ENCODE data around the gene PDE4B. TPM values are rescaled to one million over a fixed set of nuclear protein-coding genes. Genes with fewer than 3 reads are reported as not detected.
"Not testable (repeated sequence)": the region's sequence is repeated elsewhere in the genome, so short reads cannot be mapped to it uniquely, and the experiment has no call there.

PDE4B gene
- polyA plus RNA-seq, 3 donors, result 6.2 to 12.0 (median 7.8) TPM

GRCh38 chr1:65971547-65971946, 178.9 kb downstream of the PDE4B start:
- DNase-seq (ENCODE audit: extremely low read depth in 1 of 11, low read depth in 9 of 11, low spot score in 4 of 11), result no peak

GRCh38 chr1:65975708-65976107, 183.0 kb downstream of the PDE4B start:
- DNase-seq (ENCODE audit: extremely low read depth in 1 of 11, low read depth in 9 of 11, low spot score in 4 of 11), result no peak

DNA sequence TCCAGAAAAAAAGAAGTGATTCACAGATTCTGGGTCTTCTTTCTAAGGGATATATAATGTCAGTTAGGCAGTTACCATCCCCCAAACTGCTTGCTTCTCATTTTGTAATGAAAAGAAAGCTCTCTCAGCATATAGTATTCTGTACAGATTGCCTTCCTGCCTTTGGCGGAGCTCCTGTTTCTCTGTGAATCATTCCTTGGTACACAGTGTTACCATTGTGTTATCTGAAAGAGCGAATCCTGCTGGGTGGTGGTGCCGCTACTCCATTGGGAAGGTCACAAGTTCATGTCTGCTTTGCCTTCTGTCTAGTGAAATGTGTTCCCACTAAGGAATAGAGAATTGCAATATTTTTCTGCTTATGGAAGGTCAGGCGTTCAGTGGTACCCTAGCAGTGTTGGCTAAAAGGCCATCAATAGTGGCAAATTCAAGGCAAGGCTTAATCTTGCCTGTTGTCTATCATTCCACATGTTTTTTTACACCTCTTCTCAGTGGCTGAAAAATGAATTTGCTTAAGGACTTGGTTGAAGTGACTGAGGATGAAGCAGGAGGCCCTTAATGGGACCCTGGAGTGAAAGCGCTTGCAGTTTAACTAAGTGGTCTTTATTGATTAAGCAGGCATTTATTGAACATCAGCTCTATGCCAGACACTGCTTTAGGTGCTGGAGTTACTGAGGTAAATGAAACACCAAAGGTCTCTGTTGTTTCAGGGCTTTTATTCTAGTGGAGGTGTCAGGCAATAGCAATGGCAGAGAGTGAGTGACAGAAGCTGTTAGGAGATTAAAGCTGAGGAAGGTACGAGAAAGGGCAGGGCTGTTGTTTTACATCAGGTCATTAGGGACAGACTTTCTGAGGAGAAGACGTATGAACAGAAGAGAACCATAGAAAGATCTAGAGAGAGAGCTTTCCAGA, 186.7 kb downstream of the PDE4B start:
- DNase-seq (ENCODE audit: extremely low read depth in 1 of 11, low read depth in 9 of 11, low spot score in 4 of 11), result no peak

DNA sequence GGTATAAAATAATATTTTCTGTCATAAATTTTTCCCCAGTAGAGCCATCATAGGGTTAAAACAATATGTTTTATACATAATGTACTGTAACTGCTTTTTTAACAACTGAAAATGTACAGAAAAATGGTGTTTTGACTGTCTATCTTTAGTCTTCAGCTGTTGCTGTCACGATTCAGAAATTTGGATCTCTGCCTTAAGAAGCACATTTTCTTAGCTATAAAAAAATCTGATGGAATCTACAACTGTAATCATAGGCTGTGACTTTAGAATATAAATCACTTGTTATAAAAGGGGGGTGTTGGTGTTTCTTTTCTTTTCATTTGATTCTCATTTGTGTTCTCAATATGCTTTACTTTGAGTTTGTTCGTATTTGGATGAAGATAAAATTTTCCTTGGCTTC, 187.5 kb downstream of the PDE4B start:
- DNase-seq (ENCODE audit: extremely low read depth in 1 of 11, low read depth in 9 of 11, low spot score in 4 of 11), result no peak

DNA sequence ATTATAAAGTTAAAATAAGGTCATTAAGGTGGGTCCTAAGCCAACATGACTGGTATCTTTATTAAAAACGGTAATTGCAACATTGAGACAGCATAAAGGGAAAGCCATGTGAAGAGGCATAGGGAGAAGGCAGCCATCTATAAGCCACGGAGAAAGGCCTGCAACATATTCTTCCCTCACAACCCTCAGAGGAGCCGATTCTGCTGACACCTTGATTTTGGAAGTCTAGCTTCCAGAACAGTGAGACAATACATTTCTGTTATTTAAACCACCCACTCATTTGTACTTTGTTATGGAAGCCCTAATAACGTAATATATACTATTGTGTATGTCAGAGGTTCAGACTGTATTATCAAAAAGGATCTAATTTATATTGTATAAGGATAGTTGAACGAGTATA, 190.8 kb downstream of the PDE4B start:
- DNase-seq (ENCODE audit: extremely low read depth in 1 of 11, low read depth in 9 of 11, low spot score in 4 of 11), result no peak

DNA sequence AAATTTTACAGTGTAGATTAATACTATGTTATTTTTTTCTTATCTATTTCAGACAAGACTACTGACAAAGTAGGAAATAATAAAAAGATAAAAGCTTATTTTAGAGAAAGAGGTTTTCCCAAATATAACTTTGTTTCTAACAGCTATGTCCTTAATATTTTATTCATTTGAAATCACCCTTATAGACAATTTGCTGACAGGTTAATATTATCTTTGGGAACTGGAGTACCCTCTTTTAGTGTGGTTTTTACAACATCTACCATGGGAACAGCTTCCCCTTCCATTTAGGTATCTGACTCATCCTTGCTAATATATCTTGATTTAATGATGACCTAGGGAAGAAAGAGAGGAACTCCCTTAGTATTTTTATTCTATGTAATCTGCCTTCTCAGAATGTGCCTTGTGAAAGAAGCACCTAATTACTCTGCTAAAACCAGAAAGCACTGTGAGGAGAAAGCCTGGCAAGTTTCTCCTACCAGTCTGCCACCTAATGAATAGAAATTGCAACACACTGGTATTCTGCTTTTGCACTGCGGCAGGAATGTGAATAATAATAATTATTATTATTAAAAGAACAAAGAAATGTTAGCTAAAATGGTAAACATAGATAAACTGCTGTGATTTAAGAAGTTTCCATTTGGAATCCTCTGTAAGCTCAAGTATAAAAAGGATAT, 192.8 kb downstream of the PDE4B start:
- DNase-seq (ENCODE audit: extremely low read depth in 1 of 11, low read depth in 9 of 11, low spot score in 4 of 11), result no peak

- no peak for DNase-seq (ENCODE audit: extremely low read depth in 1 of 11, low read depth in 9 of 11, low spot score in 4 of 11)
Measured at GRCh38 chr1:65986146-65986545, 193.5 kb downstream of the PDE4B start.

DNA sequence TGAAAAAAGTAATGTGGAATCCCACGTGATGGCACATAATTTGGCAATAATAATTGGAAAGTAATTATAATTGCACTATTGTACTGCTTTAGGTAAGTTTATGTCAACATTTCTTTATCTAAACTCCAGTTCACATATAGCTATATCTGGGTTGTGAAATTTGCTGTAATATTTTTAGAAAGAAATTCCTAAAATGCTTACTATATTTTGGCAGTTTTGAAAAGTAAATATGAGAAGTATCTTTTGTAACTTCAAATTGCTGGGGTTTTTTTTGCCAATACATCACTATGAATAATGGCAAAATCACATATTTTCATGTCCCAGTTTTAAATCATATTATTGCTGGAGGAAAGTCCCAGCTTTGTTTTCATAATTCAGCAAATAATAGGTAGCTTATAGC, 197.5 kb downstream of the PDE4B start:
- no peak for DNase-seq (ENCODE audit: extremely low read depth in 1 of 11, low read depth in 9 of 11, low spot score in 4 of 11)

DNA sequence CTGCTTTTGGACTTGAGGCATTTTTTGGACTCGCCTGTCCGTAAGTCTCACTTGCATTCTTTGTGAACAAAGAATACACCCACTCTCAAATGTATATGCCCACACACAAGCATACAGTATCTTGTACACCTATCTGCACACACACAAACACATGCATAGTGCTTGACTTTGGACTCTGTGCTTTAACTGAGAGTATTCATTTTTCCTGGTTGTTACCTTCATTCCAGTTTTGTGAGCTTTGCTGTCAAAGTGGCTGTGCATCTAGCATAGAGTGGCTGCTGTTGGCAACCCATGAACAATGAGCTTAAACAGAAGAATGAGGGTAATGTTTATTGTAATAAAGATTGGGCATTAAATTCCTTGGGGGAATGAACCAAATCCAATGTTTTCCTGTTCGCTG, 199.0 kb downstream of the PDE4B start:
- DNase-seq (ENCODE audit: extremely low read depth in 1 of 11, low read depth in 9 of 11, low spot score in 4 of 11), result no peak

- peak in 1 of 11 donors; percentile 2 for DNase-seq (ENCODE audit: extremely low read depth in 1 of 11, low read depth in 9 of 11, low spot score in 4 of 11)
Measured at GRCh38 chr1:65992165-65992821, 199.6 kb downstream of the PDE4B start.

- no peak for DNase-seq (ENCODE audit: extremely low read depth in 1 of 11, low read depth in 9 of 11, low spot score in 4 of 11)
Measured at GRCh38 chr1:65992831-65993271, 200.2 kb downstream of the PDE4B start.

- no peak for DNase-seq (ENCODE audit: extremely low read depth in 1 of 11, low read depth in 9 of 11, low spot score in 4 of 11)
Measured at GRCh38 chr1:65994223-65994622, 201.5 kb downstream of the PDE4B start.

- no peak for DNase-seq (ENCODE audit: extremely low read depth in 1 of 11, low read depth in 9 of 11, low spot score in 4 of 11)
Measured at GRCh38 chr1:65995336-65995735, 202.6 kb downstream of the PDE4B start.

- no peak for DNase-seq (ENCODE audit: extremely low read depth in 1 of 11, low read depth in 9 of 11, low spot score in 4 of 11)
Measured at GRCh38 chr1:65995928-65996327, 203.2 kb downstream of the PDE4B start.

DNA sequence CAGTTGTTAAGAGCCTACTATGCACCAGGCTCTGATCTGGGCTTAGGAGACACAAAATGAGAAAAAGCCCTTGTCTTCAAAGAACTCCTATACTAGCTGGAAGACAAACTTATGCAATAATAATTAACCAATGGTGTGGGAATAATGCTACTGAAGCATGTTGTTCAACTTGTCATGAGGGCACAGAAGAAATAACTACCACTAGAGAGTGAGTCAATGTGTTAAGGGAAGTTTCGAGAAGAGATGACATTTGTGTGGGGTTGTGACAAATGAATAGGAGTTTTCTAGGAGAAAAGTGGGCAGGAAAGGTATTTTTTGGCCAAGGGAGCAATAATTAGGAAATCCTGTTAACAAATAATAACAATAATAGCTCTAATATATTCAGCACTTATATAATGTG, 205.0 kb downstream of the PDE4B start:
- no peak for DNase-seq (ENCODE audit: extremely low read depth in 1 of 11, low read depth in 9 of 11, low spot score in 4 of 11)

DNA sequence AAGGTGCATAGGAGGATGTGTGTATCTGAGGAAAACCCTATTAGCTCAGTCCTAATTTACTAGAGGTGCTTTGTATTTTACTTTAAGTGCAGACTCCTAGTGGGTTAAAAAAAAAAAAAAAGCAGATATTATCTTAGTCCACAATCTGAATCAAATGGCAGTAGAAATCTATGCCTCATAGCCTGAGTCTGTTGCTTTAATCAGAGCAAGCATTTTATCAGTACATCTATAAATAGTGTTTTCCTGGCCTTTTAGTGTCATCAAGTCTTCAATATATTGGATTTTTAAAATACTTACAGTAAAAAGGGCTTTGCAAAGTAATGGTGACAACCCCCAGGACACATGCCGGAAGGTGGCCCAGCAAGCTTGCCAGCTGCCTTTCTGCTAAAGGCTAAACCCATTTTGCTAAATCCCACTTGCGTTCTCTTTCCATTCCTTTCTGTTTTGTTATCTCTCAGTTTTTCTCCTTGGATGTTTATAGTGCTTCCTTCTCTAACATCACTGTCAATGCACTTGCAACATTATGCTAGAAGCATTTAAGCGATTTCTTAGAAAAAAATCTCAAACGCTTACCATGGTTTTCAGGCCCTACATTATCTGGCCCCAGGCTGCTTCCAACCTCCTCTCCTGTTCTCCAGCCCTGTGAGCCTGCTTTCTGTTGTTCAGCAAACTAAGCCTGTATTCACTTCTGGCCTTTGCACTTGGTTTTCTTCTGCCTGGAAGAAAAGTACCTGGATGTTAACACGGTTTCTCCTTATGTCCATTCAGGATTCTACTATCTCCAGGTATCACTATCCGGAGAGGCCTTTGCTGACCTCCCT, 206.3 kb downstream of the PDE4B start:
- DNase-seq (ENCODE audit: extremely low read depth in 1 of 11, low read depth in 9 of 11, low spot score in 4 of 11), result no peak

DNA sequence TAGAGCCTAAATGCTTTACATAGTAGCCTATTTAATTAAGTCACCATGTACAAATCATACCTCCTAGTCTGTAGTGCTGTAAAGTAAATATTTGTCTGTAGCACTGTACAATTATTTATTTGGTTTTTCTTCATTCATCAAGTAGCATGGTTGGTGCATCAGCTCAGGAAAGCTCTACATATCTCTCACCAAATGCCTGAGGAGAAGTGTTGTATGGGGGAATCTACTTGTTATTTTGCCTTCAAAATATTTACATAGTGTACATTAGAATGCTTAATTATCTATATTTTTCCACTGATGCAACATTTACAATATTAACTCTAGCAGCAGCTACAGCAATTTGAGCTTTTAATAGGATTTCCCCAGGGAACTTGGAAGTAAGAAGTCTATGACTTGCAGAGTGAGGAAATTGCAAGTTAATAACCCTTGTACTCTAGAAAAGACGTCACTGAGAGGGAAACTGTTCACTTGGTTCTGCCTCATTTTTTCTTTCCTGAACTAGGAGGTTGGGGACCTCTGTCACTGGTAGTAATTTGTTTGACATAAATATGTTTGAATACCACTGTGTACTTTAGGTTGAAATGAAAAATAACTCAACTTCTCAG, 207.4 kb downstream of the PDE4B start:
- no peak for DNase-seq (ENCODE audit: extremely low read depth in 1 of 11, low read depth in 9 of 11, low spot score in 4 of 11)

DNA sequence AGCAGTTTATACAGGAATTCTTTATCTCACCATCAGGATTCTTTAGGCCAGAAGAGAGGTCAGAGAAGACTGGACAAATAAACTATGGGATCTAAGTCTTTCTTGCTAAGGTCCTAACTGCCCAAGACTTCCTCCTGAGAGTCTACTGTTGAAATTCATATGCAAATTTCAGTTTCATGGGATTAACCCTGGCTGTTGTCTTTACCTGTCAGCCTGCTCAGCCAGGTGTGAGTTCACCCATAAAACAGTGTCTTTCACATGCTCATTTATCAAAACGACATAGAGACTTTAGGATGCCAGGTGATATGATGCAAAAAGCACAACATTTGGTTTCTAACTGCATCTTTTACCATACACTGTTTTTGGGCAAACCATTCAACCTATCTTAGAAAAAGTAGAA, 211.0 kb downstream of the PDE4B start:
- no peak for DNase-seq (ENCODE audit: extremely low read depth in 1 of 11, low read depth in 9 of 11, low spot score in 4 of 11)

GRCh38 chr1:66006534-66006933, 213.8 kb downstream of the PDE4B start:
- DNase-seq (ENCODE audit: extremely low read depth in 1 of 11, low read depth in 9 of 11, low spot score in 4 of 11), result not testable (repeated sequence)
